ENCODE measurements around the gene MYL2.

Gene MYL2

DNA sequence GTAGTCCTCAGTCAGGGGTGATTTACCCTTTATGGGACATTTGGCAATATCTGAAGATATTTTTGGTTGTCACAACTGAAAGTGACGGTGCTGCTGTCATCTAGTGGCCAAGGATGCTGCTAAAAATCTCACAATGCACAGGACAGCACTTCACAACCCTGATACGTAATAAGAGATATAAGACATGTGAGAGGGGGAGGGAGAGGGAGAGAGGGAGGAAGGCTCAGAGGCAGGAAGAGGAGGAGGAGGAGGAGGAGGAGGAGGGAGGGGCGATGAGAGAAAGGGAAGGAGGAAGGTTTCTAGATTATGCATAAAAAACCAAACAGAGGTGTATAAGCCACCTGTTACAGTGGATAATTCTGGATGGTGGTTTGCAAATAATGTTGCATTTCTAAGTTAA lies 14.3 kb downstream of the MYL2 start:
- H3K4me3 ChIP-seq (replicated peaks; ENCODE audit: low read depth, low read length) = no peak overlapping the region
- peak; percentile 52 for DNase-seq (ENCODE audit: extremely low read depth, insufficient read length)
- no peaks in the 10 kb centered on the region for H3K36me3 ChIP-seq (ENCODE audit: control insufficient read depth, insufficient read depth, low read length)
- TF ChIP-seq, protein P1, sequence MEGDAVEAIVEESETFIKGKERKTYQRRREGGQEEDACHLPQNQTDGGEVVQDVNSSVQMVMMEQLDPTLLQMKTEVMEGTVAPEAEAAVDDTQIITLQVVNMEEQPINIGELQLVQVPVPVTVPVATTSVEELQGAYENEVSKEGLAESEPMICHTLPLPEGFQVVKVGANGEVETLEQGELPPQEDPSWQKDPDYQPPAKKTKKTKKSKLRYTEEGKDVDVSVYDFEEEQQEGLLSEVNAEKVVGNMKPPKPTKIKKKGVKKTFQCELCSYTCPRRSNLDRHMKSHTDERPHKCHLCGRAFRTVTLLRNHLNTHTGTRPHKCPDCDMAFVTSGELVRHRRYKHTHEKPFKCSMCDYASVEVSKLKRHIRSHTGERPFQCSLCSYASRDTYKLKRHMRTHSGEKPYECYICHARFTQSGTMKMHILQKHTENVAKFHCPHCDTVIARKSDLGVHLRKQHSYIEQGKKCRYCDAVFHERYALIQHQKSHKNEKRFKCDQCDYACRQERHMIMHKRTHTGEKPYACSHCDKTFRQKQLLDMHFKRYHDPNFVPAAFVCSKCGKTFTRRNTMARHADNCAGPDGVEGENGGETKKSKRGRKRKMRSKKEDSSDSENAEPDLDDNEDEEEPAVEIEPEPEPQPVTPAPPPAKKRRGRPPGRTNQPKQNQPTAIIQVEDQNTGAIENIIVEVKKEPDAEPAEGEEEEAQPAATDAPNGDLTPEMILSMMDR (IDR thresholded peaks at IDR 0.05; ENCODE audit: insufficient read depth, low read length, poor library complexity, severe bottlenecking) = peak; percentile 52
- H3K27me3 ChIP-seq (replicated peaks; ENCODE audit: control insufficient read depth, insufficient read depth, low read length) = no peaks in the 10 kb centered on the region

GRCh38 chr12:110903511-110903910 lies 16.9 kb downstream of the MYL2 start:
- no peak for DNase-seq (ENCODE audit: extremely low read depth, insufficient read length)
- no peaks in the 10 kb centered on the region for H3K36me3 ChIP-seq (ENCODE audit: control insufficient read depth, insufficient read depth, low read length)
- H3K4me3 ChIP-seq (replicated peaks; ENCODE audit: low read depth, low read length) = no peak overlapping the region
- TF ChIP-seq, protein P1 (IDR thresholded peaks at IDR 0.05; ENCODE audit: insufficient read depth, low read length, poor library complexity, severe bottlenecking) = no peak
- no peaks in the 10 kb centered on the region for H3K27me3 ChIP-seq (replicated peaks; ENCODE audit: control insufficient read depth, insufficient read depth, low read length)

DNA sequence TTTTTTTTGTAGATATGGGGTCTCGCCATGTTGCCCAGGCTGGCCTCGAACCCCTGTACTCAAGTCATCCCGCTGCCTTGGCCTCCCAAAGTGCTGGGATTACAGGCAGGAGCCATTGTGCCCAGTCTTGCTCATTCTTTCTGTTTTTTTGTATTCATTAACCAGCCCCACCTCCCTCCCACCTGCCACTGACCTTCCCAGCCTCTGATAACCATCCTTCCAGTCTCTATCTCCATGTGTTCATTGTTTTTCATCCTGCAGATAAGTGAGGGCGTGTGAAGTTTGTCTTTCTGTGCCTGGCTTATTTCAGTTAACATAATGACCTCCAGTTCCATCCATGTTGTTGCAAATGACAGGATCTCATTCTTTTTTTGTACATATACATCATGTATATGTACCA lies 19.0 kb downstream of the MYL2 start:
- no peaks in the 10 kb centered on the region for H3K36me3 ChIP-seq (ENCODE audit: control insufficient read depth, insufficient read depth, low read length)
- TF ChIP-seq, protein P1 (IDR thresholded peaks at IDR 0.05; ENCODE audit: insufficient read depth, low read length, poor library complexity, severe bottlenecking) = no peak
- no peak for DNase-seq (ENCODE audit: extremely low read depth, insufficient read length)

DNA sequence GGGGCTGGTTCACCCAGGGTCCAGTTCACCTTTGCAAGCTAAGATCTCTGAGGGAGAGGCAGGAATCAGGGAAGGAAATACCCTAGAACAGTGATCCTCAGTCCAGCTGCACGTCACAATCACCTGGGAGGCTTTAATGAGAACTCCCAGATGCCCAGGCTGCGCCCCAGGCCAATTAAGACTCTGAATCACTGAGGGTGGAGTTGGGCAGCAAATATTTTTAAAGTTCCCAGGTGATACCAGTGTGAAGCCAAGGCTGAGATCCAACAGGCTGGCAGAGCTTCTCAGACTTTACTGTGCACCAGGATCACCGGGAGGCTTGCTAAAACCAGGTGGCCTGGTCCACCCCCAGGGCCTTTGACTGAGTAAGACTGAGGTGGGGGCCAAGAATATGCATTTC lies 23.8 kb downstream of the MYL2 start:
- TF ChIP-seq, protein P1 (IDR thresholded peaks at IDR 0.05; ENCODE audit: insufficient read depth, low read length, poor library complexity, severe bottlenecking) = no peak
- DNase-seq (ENCODE audit: extremely low read depth, insufficient read length) = no peak
- no peaks in the 10 kb centered on the region for H3K27me3 ChIP-seq (replicated peaks; ENCODE audit: control insufficient read depth, insufficient read depth, low read length)
- H3K4me3 ChIP-seq (replicated peaks; ENCODE audit: low read depth, low read length) = no peak overlapping the region
- H3K36me3 ChIP-seq (ENCODE audit: control insufficient read depth, insufficient read depth, low read length) = no peaks in the 10 kb centered on the region

More for the DNA sequence above, 19.0 kb downstream of the MYL2 start:
- H3K27me3 ChIP-seq (replicated peaks; ENCODE audit: control insufficient read depth, insufficient read depth, low read length) = no peaks in the 10 kb centered on the region
- H3K4me3 ChIP-seq (replicated peaks; ENCODE audit: low read depth, low read length) = no peak overlapping the region

- no peak for DNase-seq (ENCODE audit: extremely low read depth, insufficient read length)
- no peak overlapping the region for H3K4me3 ChIP-seq (replicated peaks; ENCODE audit: low read depth, low read length)
- TF ChIP-seq, protein P1 (IDR thresholded peaks at IDR 0.05; ENCODE audit: insufficient read depth, low read length, poor library complexity, severe bottlenecking) = no peak
- H3K27me3 ChIP-seq (replicated peaks; ENCODE audit: control insufficient read depth, insufficient read depth, low read length) = no peaks in the 10 kb centered on the region
- H3K36me3 ChIP-seq (ENCODE audit: control insufficient read depth, insufficient read depth, low read length) = no peaks in the 10 kb centered on the region
These were observed 26.4 kb downstream of the MYL2 start for GRCh38 chr12:110893956-110894355.

DNA sequence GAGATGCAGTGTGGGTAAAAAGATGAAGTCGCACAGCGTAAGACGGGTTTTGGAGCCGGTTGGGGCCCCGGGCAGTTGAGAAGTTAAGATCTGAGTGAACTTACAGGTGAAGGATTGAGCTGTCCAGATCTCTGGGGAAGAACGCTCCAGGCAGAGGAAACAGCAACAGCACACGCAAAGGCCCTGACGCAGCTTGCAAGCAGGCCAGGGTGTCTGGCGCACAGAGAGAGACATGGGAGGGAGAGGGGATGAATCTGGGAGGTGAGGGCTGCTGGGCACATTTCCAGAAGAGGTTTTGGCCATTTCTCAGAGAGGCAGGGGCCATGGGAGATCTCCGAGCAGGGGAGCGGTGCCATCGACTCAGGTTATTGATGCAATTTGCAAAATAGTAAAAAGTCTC lies 31.0 kb downstream of the MYL2 start:
- DNase-seq (ENCODE audit: extremely low read depth, insufficient read length) = no peak
- Histone ChIP-seq H3K36me3 (ENCODE audit: control insufficient read depth, insufficient read depth, low read length) (no peaks in the 10 kb centered on the region), H3K27me3 (replicated peaks; ENCODE audit: control insufficient read depth, insufficient read depth, low read length) (no peaks in the 10 kb centered on the region), H3K4me3 (replicated peaks; ENCODE audit: low read depth, low read length) (no peak overlapping the region)
- TF ChIP-seq, protein P1 (IDR thresholded peaks at IDR 0.05; ENCODE audit: insufficient read depth, low read length, poor library complexity, severe bottlenecking) = no peak
